GM19025 (cell line): ENCODE data around the gene PAX8.

Experiments
- ATAC-seq: cut with Tn5 transposase; IDR thresholded peaks from one replicate; pipeline ENCODE4 v1.9.1; 2021; ENCODE audit warnings: mild to moderate bottlenecking, low read depth, moderate library complexity; ENCODE audit not compliant: unreplicated experiment

Gene PAX8

DNA sequence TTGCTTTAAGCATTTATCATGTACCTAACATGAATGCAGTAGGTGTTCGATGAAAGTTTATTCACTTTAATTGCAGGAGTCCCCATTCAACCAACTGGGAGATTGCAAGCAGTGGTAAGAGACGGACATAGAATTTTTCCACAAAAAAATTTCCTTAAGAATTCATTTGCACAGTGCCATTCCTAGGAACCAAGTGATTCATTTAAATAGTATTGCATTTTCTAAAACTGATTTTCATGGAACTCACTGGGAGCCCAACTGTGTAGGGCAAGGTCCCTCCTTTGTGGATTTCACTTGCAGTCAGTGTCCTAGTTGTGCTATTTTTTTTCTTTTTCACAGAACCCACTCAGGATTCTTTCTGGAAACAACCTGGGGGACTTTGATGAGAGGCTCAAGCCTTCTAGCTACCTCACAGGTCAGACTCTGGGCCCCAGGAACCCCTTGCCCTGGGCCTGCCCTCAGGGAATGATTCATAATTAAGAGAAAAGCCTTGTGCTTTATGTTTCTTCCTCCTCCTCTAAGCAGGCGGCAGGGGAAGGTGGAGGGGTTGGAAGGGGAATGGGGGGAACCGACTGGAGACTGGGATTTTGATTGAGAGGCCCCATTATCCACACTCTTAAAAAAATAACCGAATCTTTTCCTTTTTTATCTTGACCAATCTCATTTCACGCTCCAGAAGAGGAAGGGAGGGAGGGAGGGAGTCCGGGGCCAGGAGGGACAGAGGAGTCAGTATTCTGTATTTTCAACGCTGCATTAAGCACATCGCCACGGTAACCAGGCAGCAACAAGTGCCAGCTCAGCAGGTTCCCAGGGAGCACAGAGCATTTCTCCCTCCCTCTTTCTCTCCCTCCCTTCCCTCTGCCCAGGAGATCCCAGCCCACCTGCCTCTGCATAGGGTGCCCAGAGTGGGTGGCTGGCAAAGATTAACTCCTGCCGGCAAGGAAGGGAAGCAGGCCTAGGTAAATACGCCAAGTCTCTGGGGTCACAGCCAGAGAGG lies 53.2 kb downstream of the PAX8 start:
- no peak for ATAC-seq

DNA sequence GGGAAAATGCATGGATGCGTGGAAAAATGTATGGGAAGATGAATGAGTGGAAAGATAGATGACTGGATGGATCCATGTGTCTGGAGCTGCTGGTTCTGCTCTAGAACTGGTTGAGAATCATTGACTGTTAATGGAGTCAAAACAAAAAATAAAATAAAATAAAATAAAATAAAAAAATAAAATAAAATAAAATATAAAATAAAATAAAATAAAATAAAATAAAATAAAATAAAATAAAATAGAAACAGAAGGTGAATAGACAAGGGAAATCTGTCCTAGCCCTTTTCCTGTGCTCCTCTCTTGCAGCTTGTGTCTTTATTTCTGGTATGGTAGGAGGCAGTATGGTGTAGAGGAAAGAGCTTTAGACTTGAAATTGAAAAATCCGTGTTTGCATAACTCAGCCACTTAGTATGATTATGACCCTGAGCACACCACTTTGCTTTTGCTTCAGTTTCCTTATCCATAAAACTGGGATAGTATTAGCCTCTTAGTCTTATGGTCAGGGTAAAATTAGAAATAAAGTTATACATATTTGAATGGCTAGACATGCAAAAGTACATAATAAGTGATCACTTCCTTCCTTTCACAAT lies 54.0 kb downstream of the PAX8 start:
- ATAC-seq = no peak

- ATAC-seq = no peak
Measured at GRCh38 chr2:113223813-113224212, 54.9 kb downstream of the PAX8 start.

DNA sequence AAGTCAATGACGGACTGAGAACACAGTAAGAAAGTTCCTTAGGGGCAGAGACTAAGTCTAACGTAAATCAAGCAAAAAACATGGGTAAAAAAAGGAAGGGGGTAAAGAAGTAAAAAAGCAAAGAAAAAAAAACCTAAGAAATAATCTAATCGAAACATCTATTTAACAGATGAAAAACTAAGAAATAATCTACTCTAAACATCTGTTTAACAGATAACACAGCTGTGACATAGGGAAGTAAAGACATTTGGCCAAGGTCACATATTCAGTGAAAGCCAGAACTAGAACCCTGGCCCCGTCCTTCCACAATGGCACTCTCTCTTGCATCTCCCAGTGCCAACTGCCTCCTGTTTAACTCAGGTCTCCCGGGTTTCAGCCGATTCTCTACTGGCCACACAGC lies 56.9 kb downstream of the PAX8 start:
- ATAC-seq = no peak

- no peak for ATAC-seq
Measured at GRCh38 chr2:113220970-113221708, 57.6 kb downstream of the PAX8 start.

GRCh38 chr2:113219889-113220641 lies 58.7 kb downstream of the PAX8 start:
- no peak for ATAC-seq

- no peak for ATAC-seq
Measured at GRCh38 chr2:113219525-113219888, 59.2 kb downstream of the PAX8 start.

- ATAC-seq = no peak
Measured at GRCh38 chr2:113219092-113219441, 59.7 kb downstream of the PAX8 start.

GRCh38 chr2:113218283-113219091 lies 60.2 kb downstream of the PAX8 start:
- no peak for ATAC-seq

- no peak for ATAC-seq
Measured at GRCh38 chr2:113217455-113218282, 61.1 kb downstream of the PAX8 start.

GRCh38 chr2:113216891-113217454 lies 61.7 kb downstream of the PAX8 start:
- no peak for ATAC-seq

DNA sequence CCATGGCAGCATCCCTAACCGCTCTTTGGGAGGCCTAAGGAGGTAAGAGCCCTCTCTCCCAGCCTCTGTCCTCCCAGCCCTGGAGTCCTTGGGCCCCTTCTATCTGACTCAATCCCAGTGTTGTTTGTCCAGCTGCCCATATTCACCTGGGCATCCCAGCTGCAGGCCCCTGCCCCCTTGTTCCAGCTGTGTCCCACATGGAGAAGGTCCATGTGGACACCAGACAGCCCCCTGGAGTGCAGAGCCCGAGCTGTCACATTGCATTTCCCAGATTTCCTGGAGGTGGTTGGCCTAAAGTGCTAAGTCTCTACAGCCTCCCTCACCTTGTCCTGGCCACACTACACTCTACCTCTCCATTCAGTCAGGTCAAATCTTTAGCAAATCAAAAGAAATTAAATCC lies 62.4 kb downstream of the PAX8 start:
- no peak for ATAC-seq

DNA sequence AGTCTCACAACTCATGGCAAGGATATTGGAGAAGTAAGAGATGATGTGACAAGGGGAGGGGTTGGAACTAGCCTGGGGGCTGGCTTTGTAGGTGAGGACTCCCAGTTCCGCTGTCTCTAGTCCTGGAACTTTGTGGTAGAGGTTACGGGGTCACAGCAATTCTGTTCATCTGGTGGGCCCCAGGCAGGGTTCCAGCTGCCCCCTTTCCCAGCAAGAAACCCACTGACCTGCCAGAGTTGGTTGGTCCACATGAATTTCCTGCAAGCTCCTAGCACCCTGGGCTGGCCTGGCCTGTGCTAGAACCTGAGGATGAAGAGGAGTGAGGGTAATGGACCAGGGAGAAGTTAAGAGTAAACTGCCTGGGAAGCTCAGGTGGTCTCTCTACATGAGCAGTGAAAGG lies 63.7 kb downstream of the PAX8 start:
- ATAC-seq = no peak

- no peak for ATAC-seq
Measured at GRCh38 chr2:113214141-113214540, 64.6 kb downstream of the PAX8 start.

DNA sequence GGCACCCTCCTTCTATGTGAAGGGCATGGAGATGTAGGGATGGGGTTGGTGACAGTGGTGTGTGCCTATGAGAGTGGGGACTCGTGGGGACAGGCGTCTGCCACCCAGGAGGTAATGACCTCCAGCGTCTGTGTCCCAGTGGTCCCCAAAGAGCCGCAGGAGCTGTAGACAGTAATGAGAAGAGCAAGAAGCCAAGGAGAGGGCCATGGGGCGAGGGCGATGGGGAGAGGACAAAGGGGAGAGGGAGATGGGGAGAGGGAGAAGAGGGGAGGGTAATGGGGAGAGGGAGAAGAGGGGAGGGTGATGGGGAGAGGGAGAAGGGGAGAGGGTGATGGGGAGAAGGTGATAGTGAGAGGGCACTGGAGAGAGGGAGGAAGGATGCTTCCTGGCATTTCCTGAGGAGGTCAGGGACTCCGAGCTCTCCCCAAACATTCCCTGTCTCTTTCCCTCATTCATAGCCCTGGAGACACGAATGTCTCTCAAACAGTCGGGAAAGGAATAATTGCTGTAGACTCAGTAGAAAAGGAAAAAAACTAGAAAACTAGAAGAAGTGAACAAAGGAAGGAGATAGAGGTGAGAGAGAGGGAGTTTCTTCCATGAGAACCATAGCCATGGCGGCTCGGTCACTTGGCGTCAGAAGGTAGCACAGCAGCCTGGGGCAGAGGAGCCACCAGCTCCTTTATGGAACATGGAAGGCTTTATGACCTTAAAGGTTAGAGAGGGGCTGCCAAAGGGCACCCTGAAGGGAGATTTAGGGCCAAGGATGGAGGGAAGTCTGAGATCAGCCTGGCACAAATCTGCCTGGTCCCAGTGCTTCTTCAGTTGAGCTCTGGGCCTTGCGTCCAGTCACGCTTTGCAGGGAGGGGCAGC lies 65.4 kb downstream of the PAX8 start:
- no peak for ATAC-seq

DNA sequence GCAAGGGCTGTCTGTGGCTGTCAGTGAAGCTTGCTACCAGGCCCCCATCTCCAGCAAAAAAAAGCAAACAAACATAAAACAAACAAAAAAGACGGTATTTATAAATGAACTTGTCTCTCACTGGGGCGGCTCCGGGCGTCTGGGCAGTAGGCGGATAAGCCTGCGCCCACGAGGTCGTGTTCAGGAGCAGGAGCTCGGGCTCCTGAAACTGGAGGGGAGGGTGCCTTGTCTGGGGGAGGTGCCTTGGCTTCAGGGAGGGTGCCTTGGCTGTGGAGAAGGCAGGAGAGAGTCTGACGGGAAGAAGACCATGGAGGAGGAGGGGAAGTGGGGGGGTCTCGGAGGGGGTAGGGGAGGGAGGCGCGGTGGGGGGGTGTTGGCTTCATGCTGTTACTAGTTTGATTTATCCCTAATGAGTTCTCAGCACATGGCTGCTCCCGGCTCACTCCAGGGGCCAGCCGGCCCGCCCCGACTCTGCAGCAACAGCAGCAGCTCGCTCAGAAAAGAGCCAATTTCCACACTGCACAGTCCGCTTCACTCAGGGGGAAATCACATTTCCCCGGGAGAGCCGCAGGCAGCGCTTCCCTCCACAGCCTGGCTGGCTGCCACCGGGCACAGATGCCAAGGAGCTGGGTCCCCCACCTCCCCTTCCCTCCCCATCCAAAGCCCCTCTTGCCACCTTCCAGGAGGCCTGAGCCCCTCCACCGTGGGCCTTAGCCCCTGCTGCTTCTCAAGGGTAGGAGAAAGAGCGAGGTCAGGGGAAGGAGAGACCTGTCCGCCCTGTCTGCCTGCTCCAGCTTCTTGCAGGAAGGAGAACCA lies 66.3 kb downstream of the PAX8 start:
- ATAC-seq = no peak
